HG03520 (cell line): ENCODE data around the gene VAMP3.

ENCODE experiments used
- ATAC-seq: cut with Tn5 transposase; IDR thresholded peaks from one replicate; pipeline ENCODE4 v1.9.1; 2021; ENCODE audit warnings: mild to moderate bottlenecking, moderate library complexity; ENCODE audit not compliant: unreplicated experiment

Gene VAMP3, protein sequence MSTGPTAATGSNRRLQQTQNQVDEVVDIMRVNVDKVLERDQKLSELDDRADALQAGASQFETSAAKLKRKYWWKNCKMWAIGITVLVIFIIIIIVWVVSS

DNA sequence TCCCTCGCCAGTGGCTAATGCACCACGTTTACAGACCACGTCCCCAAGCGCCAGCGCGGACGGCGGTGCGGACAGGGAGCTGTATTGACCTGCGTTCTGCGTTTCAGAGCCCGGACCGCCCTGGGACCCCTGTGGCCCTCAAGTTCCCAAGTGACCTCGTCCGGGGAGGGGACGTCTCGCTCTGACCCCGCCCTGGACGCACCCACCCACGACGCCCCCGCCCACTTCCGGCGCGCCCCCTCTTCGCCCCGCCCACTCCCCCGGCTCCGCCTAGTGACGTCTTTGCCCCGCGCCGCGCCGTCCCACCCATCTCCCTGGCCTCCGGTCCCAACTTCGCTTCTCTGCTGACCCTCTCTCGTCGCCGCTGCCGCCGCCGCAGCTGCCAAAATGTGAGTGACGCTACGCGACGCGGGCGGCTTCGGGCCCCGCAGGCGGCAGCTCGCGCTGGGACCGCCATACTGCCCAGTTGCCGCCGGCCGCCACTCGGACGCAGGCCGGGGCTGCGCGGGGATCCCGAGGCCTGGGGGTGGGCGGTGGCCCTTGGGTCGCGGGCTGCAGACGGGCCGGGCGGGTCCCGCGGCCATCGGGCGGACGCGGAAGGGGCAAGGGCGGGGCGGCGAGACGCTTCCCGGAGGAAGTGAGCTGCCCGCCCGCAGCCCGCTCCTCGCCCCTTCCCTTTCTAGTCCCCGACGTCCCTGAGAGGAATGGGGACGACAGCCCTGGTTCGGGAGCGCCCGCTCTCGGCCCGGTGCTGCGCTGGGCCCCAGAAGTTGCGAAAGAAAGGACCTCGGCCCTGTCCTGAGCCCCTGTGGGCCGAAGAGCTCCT, at the start of gene VAMP3:
Gene VAMP3 (plus strand): TSS at position 300 of the 826 bp plus-strand sequence. CDS start 88 bp downstream, at position 388.
- ATAC-seq = peak; percentile 71

- no peak for ATAC-seq
These were observed 49.0 kb upstream of the VAMP3 start for GRCh38 chr1:7721940-7722669.

GRCh38 chr1:7722670-7723012, 48.5 kb upstream of the VAMP3 start:
- ATAC-seq = no peak

DNA sequence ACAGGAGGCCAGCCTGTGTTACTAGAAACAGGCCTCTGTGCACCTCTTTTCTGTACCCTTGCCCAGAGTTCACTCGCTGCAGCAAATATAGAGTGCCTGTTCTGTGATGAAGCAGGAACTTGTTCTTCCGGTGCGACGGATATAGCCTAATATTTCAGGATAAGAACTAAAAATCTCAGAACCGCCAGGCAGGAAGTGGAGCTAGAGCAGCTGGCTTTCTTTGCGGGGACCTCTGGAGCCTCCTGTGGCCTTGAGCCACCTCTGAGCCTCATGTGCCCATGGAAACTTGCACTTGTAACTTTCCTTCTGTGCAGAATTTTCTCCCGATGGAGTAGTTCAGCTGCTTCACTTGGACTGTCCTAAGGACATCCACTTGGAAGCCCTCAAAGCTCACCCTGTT, 44.5 kb upstream of the VAMP3 start:
- no peak for ATAC-seq

DNA sequence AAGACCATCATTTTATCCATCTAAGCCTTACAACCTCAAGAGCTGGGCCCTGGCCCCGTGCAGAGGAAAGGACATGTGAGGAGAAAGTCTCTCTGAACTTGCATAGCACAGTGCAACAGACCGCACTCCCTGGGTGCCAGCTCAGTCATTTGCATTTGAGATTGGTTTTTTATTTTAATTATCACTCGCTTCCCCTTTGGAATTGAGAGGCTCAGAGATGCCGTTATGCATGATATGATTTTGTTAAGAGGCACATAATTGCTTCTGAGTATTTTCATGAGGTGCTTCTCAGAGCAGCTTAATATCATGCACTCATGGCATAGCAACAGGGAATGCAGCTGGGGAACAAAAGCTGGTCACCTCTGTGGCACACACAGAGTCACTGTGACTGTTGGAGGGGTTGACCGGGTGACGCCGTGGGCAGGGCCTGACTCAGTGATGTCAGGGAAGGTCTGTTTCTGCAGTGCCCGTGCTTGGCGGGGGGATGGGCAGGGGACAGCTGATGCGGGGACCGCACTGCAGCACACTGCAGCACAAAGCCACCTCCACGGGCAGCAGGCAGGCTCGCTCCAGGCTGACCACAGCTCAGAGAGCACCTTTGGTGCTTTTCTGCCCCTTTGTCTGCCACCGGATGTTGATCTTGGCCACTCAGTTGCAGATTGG, 43.2 kb upstream of the VAMP3 start:
- ATAC-seq = no peak

GRCh38 chr1:7729761-7730160, 41.3 kb upstream of the VAMP3 start:
- ATAC-seq = no peak

GRCh38 chr1:7732331-7732730, 38.8 kb upstream of the VAMP3 start:
- no peak for ATAC-seq

DNA sequence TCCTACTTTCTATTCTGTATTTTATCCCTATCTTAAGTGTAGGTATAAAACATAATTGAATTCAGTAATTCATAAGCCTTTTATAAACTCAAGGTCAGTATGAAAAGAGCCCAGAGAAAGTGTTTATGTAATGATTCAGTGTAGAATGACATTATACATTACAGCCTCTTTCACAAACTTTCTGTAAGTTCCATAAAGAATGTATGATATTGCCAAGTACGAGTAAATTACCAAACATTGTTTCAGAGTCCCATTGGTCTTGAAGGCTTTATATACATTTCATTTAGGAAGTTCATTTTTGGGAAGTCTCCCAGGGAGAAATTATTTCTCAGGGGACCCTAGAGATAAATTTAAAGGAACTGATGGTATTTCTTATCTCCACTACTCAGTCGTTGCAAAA, 37.8 kb upstream of the VAMP3 start:
- no peak for ATAC-seq

GRCh38 chr1:7738044-7738443, 33.1 kb upstream of the VAMP3 start:
- ATAC-seq = no peak

GRCh38 chr1:7743346-7743745, 27.8 kb upstream of the VAMP3 start:
- no peak for ATAC-seq

DNA sequence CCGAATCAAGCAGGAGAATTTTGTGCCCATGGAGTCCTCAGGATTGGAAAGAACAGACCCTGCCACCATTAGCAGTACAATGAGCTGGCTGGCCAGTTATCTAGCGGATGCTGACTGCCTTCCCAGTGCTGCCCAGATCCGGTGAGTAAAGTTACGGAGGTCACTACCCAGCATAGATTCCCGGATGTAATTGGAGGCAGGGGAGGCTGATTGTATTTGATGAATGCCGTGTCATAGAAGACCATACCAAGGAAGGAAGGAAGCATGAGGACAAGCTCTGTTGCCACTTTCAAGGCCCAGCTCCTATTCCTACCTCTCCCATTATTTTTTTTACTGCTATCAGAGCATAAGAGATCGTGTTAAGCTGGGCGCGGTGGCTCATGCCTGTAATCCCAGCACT, 26.2 kb upstream of the VAMP3 start:
- no peak for ATAC-seq

DNA sequence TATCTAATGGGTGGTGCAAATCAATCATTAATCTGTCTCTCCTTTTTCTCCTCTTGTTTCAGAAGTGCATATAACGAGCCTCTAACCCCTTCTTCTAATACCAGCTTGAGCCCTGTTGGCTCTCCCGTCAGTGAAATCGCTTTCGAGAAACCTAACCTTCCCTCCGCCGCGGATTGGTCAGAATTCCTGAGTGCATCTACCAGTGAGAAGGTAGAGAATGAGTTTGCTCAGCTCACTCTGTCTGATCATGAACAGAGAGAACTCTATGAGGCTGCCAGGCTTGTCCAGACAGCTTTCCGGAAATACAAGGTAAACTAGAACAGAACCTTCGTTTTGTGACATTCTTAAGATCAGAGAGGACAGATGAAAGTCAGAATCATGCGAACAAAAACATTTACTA, 25.3 kb upstream of the VAMP3 start:
- ATAC-seq = no peak

GRCh38 chr1:7747605-7748004, 23.5 kb upstream of the VAMP3 start:
- no peak for ATAC-seq

DNA sequence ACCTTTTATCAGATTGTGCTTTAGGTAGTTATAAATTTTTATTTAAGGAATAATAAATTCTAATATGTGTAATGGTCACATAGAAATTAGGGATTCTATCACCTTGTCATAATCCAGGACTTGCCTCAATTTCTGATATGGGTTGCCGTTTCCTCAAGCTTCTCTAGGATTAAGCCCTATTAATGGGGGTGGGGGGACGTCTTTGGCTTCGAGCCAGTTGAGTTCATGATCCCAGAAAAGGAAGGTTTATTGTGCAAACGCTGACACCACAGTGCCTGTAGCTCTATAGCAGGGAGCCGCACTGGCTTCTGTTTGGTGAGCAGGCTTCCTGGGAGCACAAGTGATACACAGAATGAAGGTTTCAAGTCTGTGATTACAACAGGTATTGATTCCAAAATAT, 22.0 kb upstream of the VAMP3 start:
- ATAC-seq = no peak

DNA sequence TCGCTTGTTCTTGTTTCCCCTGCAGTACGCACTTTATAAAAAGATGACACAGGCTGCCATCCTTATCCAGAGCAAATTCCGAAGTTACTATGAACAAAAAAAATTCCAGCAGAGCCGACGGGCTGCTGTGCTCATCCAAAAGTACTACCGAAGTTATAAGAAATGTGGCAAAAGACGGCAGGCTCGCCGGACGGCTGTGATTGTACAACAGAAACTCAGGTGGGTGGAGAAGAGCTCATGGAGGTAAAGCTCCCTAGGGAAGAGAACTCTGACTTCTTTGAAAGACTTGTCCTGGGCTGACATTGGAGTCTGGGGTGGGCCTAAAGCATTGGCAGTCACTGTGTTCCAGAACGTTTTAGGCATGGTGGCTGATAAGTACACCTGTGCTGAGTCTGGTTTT, 19.9 kb upstream of the VAMP3 start:
- no peak for ATAC-seq

GRCh38 chr1:7752512-7753417, 18.3 kb upstream of the VAMP3 start:
- ATAC-seq = no peak

GRCh38 chr1:7753641-7754040, 17.5 kb upstream of the VAMP3 start:
- no peak for ATAC-seq

DNA sequence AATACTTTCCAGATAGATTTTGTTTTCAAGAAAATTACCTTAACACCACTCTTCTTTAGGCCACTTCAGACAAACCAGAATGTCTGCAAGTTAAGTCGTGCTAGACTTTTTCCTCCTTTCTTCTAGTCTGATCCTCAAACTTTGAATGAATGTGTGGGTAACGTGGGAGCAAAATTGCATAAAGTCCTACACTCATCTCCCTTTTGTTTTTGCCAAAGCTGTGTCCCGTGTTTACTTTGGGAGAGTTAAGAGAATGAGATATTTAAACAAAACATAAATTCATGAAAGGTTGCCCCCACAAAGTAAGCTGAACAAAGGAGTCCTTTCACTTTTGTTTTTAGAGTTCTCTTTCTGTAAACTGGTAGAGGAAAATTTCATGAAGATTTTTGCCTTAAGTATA, 16.9 kb upstream of the VAMP3 start:
- ATAC-seq = no peak

GRCh38 chr1:7755448-7755847, 15.6 kb upstream of the VAMP3 start:
- ATAC-seq = no peak

DNA sequence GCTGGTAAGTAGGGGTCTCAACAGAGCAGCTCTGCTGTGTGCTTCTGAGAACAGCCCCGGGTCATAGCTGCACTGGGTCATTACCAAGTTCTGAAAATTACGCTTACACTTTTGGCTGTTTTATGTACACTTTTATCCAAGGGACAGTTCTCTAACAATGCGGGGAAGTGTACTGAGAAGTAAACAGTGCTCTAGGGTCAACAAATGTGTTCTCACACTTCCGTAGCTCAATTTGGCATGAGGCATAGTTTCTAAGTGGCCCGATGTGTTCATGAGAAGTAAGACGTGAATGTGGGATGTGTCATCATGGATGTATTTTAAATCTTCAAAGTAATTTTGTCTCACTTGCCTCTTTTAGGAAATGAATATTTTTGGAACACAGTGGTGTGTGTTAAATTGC, 10.9 kb upstream of the VAMP3 start:
- ATAC-seq = no peak

DNA sequence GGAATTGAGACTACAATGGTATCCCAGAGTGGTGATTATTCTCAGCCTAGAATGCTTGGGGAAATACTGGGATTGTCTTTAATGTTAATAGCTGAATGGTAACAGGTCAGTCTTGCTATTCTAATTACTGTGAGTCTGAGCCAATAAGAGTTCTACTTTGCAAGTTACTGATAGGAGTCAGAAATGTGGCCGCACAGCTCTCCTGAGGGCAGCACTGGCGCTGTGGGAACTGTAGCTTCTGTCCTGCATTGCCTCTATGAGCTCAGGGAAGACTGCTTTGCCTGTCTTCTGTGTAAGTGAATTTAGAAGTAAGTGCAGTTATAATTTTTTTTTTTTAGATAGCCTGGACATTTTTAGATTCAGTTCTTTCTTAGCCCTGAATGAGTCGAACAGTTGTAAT, 10.0 kb upstream of the VAMP3 start:
- ATAC-seq = no peak
